H1 (cell line): ENCODE data around the gene ZMYND15. TPM values are rescaled to one million over a fixed set of nuclear protein-coding genes. Genes with fewer than 3 reads are reported as not detected.

Experiments used
- CTCF ChIA-PET: fragments of 300-600 bp; sonication (Branson Sonifier 250); formaldehyde crosslinking; loops from one replicate; lab custom pipeline; 2021; ENCODE audit not compliant: partially characterized antibody; lab: Charles Lee
- POLR2A ChIA-PET: fragments of 300-600 bp; sonication (Branson Sonifier 250); formaldehyde crosslinking; loops from one replicate; lab custom pipeline; 2021; ENCODE audit warnings: inconsistent platforms; ENCODE audit not compliant: partially characterized antibody; lab: Charles Lee
- DNase-seq, 2 experiments: peaks; one replicate each; pipeline versions ENCODE4 v3.0.0 to v3.0.0-alpha.2; 2010 to 2022; ENCODE audit warnings: low spot score in 2 of 2, low read depth in 1 of 2, mixed read lengths in 1 of 2
- FAIRE-seq: peaks from 2 replicates; lab custom pipeline; 2011; peaks lifted over from hg19 to GRCh38; lab: Jason Lieb, UNC
- H2AFZ ChIP-seq: 2 replicates; pipeline ENCODE4 v1.8.1; 2012; ENCODE audit warnings: low read length, inconsistent platforms
- H2AK5ac ChIP-seq: 2 replicates; pipeline ENCODE4 v1.6.1; 2013; ENCODE audit warnings: low read depth, low read length
- H2BK120ac ChIP-seq: replicated peaks from 2 replicates; pipeline ENCODE3; 2013; ENCODE audit warnings: low read depth, low read length, inconsistent platforms
- H2BK12ac ChIP-seq: 2 replicates; pipeline ENCODE4 v1.6.1; 2013; ENCODE audit warnings: low read depth, low read length
- H2BK15ac ChIP-seq: 2 replicates; pipeline ENCODE4 v1.6.1; 2013; ENCODE audit warnings: low read length
- H2BK20ac ChIP-seq: 2 replicates; pipeline ENCODE4 v1.6.1; 2013; ENCODE audit warnings: low read length
- H2BK5ac ChIP-seq: 2 replicates; pipeline ENCODE4 v1.6.1; 2013; ENCODE audit warnings: low read depth, low read length
- H3K14ac ChIP-seq: 2 replicates; pipeline ENCODE4 v1.6.1; 2013; ENCODE audit warnings: inconsistent platforms; ENCODE audit not compliant: insufficient read length
- H3K18ac ChIP-seq: 2 replicates; pipeline ENCODE4 v1.6.1; 2013; ENCODE audit warnings: low read length; ENCODE audit errors: extremely low read depth
- H3K23ac ChIP-seq: 2 replicates; pipeline ENCODE4 v1.6.1; 2013; ENCODE audit warnings: inconsistent platforms; ENCODE audit not compliant: insufficient read length
- H3K23me2 ChIP-seq: 2 replicates; pipeline ENCODE4 v1.6.1; 2013; ENCODE audit warnings: low read depth, low read length
- H3K27ac ChIP-seq: 2 replicates; pipeline ENCODE4 v1.6.1; 2011; ENCODE audit warnings: low read depth, low read length, inconsistent platforms
- H3K27me3 ChIP-seq, 4 experiments: replicated peaks in 1 of 4; 1 replicate in 1 of 4; 2 replicates in 3 of 4; pipeline versions ENCODE4 v1.6.1 to v1.8.1; 2011 to 2013; ENCODE audit warnings: low read length in 3 of 4, mild to moderate bottlenecking in 3 of 4, inconsistent platforms in 2 of 4, mixed read lengths in 2 of 4, moderate library complexity in 1 of 4; ENCODE audit not compliant: control insufficient read depth in 3 of 4, insufficient read depth in 3 of 4; ENCODE audit errors: extremely low read depth in 1 of 4
- H3K36me3 ChIP-seq, 4 experiments: 2 replicates each; pipeline versions ENCODE4 v1.6.1 to v1.8.1; 2011 to 2013; ENCODE audit warnings: mild to moderate bottlenecking in 4 of 4, low read length in 3 of 4, moderate library complexity in 2 of 4, control low read depth in 1 of 4, inconsistent platforms in 1 of 4; ENCODE audit not compliant: insufficient read depth in 4 of 4, control insufficient read depth in 2 of 4
- H3K4ac ChIP-seq: replicated peaks from 2 replicates; pipeline ENCODE3; 2013; ENCODE audit warnings: low read length, low read depth, mixed read lengths, inconsistent platforms; ENCODE audit not compliant: insufficient read length
- H3K4me1 ChIP-seq, 4 experiments: replicated peaks in 1 of 4; 1 replicate in 1 of 4; 2 replicates in 3 of 4; pipeline versions ENCODE4 v1.6.1 to v1.8.1; 2011 to 2013; ENCODE audit warnings: low read length in 3 of 4, inconsistent platforms in 2 of 4, mixed read lengths in 1 of 4; ENCODE audit not compliant: insufficient read depth in 4 of 4, control insufficient read depth in 3 of 4
- H3K4me2 ChIP-seq, 2 experiments: 2 replicates each; pipeline versions ENCODE4 v1.6.1 to v1.8.1; 2011 to 2013; ENCODE audit warnings: low read depth in 2 of 2, low read length in 2 of 2, control low read depth in 1 of 2, inconsistent platforms in 1 of 2, mild to moderate bottlenecking in 1 of 2; ENCODE audit not compliant: insufficient read depth in 1 of 2
- H3K4me3 ChIP-seq, 4 experiments: fragments of 200-600, 300-600 bp in 1 of 4; sonication (generic), shearing (Covaris generic), sonication (Bioruptor Twin) in 1 of 4; 2 replicates each; pipeline versions ENCODE4 v1.5.1 to v1.8.1; 2011 to 2016; ENCODE audit warnings: low read length in 4 of 4, low read depth in 3 of 4, control low read depth in 2 of 4, inconsistent platforms in 2 of 4, mild to moderate bottlenecking in 2 of 4, mixed read lengths in 1 of 4, moderate library complexity in 1 of 4; ENCODE audit not compliant: insufficient read depth in 2 of 4; ENCODE audit errors: extremely low read depth in 1 of 4
- H3K56ac ChIP-seq: replicated peaks from 2 replicates; pipeline ENCODE3; 2013; ENCODE audit warnings: low read depth, mild to moderate bottlenecking, mixed read lengths, low read length, inconsistent platforms; ENCODE audit not compliant: insufficient read length
- H3K79me1 ChIP-seq: 2 replicates; pipeline ENCODE4 v1.6.1; 2013; ENCODE audit warnings: low read depth, low read length, control low read depth
- H3K79me2 ChIP-seq, 2 experiments: 2 replicates each; pipeline versions ENCODE4 v1.6.1 to v1.8.1; 2012 to 2013; ENCODE audit warnings: low read length in 2 of 2, mild to moderate bottlenecking in 2 of 2, inconsistent platforms in 1 of 2; ENCODE audit not compliant: insufficient read depth in 2 of 2, control insufficient read depth in 1 of 2
- H3K9ac ChIP-seq, 4 experiments: replicated peaks in 1 of 4; 1 replicate in 1 of 4; 2 replicates in 3 of 4; pipeline versions ENCODE4 v1.6.1 to v1.8.1; 2011 to 2013; ENCODE audit warnings: low read depth in 3 of 4, low read length in 3 of 4, control low read depth in 2 of 4, mild to moderate bottlenecking in 2 of 4, moderate library complexity in 2 of 4, inconsistent platforms in 1 of 4; ENCODE audit errors: extremely low read depth in 1 of 4
- H3K9me3 ChIP-seq, 2 experiments: 2 replicates each; pipeline versions ENCODE4 v1.6.1 to v1.8.1; 2012 to 2013; ENCODE audit warnings: mild to moderate bottlenecking in 2 of 2, moderate library complexity in 2 of 2, control low read depth in 1 of 2, inconsistent platforms in 1 of 2, low read depth in 1 of 2, low read length in 1 of 2, mixed read lengths in 1 of 2; ENCODE audit not compliant: insufficient read depth in 2 of 2
- H4K20me1 ChIP-seq, 2 experiments: replicated peaks in 1 of 2; 2 replicates each; pipeline versions ENCODE3 to v1.8.1; 2011 to 2013; ENCODE audit warnings: inconsistent platforms in 2 of 2, low read length in 2 of 2, mild to moderate bottlenecking in 1 of 2; ENCODE audit not compliant: insufficient read depth in 2 of 2, control insufficient read depth in 1 of 2
- H4K5ac ChIP-seq: 2 replicates; pipeline ENCODE4 v1.6.1; 2013; ENCODE audit warnings: low read length, low read depth, mixed read lengths, inconsistent platforms; ENCODE audit not compliant: insufficient read length
- H4K8ac ChIP-seq: 2 replicates; pipeline ENCODE4 v1.8.0; 2013; ENCODE audit warnings: mild to moderate bottlenecking, moderate library complexity, low read length, inconsistent platforms; ENCODE audit not compliant: insufficient read depth; ENCODE audit errors: extremely low read depth
- H4K91ac ChIP-seq: replicated peaks from 2 replicates; pipeline ENCODE3; 2013; ENCODE audit warnings: low read length, mixed read lengths, inconsistent platforms; ENCODE audit not compliant: insufficient read length
- CBX5 ChIP-seq: fragments of 300-800, 300-1000 bp; sonication (generic); IDR thresholded peaks from 2 replicates; pipeline ENCODE4 v1.7.1; 2016; ENCODE audit warnings: antibody characterized with exemption, low read length, low read depth
- CREB1 ChIP-seq: IDR thresholded peaks from 2 replicates; pipeline ENCODE4 v1.6.1; 2012; ENCODE audit warnings: inconsistent platforms
- SP1 ChIP-seq: IDR thresholded peaks from 2 replicates; pipeline ENCODE4 v1.6.1; 2011; ENCODE audit warnings: low read depth, low read length
- YY1 ChIP-seq: IDR thresholded peaks from 2 replicates; pipeline ENCODE4 v1.6.1; 2011; ENCODE audit warnings: low read depth, mild to moderate bottlenecking, low read length
- WGBS, 2 experiments: shearing (Covaris generic) in 1 of 2; methylation state at CpG; one replicate each; pipeline versions ENCODE4 v1.1.6 to v1.1.7; 2013 to 2015; ENCODE audit warnings: low lambda C conversion rate in 2 of 2, mixed read lengths in 2 of 2, inconsistent platforms in 1 of 2, low coverage in 1 of 2, missing lambda C conversion rate in 1 of 2; ENCODE audit not compliant: insufficient replicate concordance in 2 of 2, insufficient coverage in 1 of 2, insufficient read length in 1 of 2; ENCODE audit errors: extremely low coverage in 1 of 2, missing lambda C conversion rate in 1 of 2; 5-methylcytosine and 5-hydroxymethylcytosine counted together
- polyA plus RNA-seq, 7 experiments: library from polyadenylated mRNA; depleted of rRNA in 3 of 7; stranded (reverse) in 5 of 7; unstranded in 2 of 7; fragments of >200 nt in 5 of 7; fragments of 200-250 nt in 2 of 7; gene quantifications; 1 replicate in 5 of 7; 2 replicates in 1 of 7; 4 replicates in 1 of 7; pipeline versions ENCODE4 v1.2.1 to v1.2.3, GENCODE V29; 2011 to 2013; ENCODE audit warnings: missing spikeins in 2 of 7, mixed read lengths in 2 of 7
- total RNA-seq: library from RNA; stranded (reverse); fragmentation: NEBNext Ultra II Directional; extraction: Animal tissue kit (Norgen Biotek cat#: 25700); gene quantifications from 2 replicates; pipeline ENCODE4 v1.2.1, GENCODE V29; 2021

The ZMYND15 gene
- total and polyA plus RNA-seq, 2 of the 8 experiments (the other 6 are each of a cell fraction or from before 2014, with no cell fraction given), result 0.53 to 0.58 TPM

DNA sequence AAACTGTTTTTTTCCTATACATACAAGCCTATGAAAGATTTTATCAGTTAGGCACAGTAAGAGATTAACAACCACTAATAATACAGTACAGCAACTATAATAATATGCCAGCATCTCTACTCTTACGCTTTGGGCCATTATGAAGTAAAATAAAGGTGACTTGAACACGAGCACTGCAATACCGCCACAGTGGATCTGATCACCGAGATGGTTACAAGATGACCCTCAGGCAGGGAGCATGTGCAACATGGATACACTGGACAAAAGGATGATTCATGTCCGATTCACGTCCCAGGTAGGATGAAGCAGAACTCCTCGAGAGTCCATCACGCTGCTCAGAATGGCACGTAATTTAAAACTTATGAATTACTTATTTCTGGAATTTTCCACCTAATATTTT, 46.2 kb upstream of the ZMYND15 start:
- 82% methylated on average over 9 of the region's 9 CpGs; no CpG with 5 or more reads in 1 of the 2 experiments for WGBS, 2 experiments
- Histone ChIP-seq H3K4me2 (no peak overlapping the region), H2BK15ac (no peak overlapping the region), H3K18ac (no peak overlapping the region), H3K23ac (no peak overlapping the region), H3K4me1 (no peaks in the 10 kb centered on the region), H4K8ac (no peak overlapping the region), H2BK12ac (no peak overlapping the region), H3K79me1 (peaks cover 2% of the 10 kb centered on the region; the same call in 1 of the 2 replicates), H3K4ac (no peak overlapping the region), H3K27me3 (no peaks in the 10 kb centered on the region), H3K36me3 (peaks cover 10 to 19% (median 17%) of the 10 kb centered on the region in 4 experiments), H2BK120ac (no peak overlapping the region), H4K91ac (no peak overlapping the region), H2BK20ac (no peak overlapping the region), H3K27ac (no peak overlapping the region), H4K5ac (no peak overlapping the region), H3K9ac (no peak overlapping the region; a peak in 1 of 7 replicates), H3K56ac (no peak overlapping the region), H2BK5ac (no peak overlapping the region), H4K20me1 (peaks cover 13 to 15% of the 10 kb centered on the region in 2 experiments), H2AFZ (no peak overlapping the region), H2AK5ac (no peak overlapping the region), H3K4me3 (no peak overlapping the region), H3K14ac (no peak overlapping the region), H3K23me2 (no peaks in the 10 kb centered on the region), H3K79me2 (peaks cover 43 to 92% of the 10 kb centered on the region in 2 experiments), H3K9me3 (no peaks in the 10 kb centered on the region)
- FAIRE-seq (no peak), DNase-seq (no peak)
- TF ChIP-seq YY1 (no peak), SP1 (no peak), CBX5 (no peak), CREB1 (no peak)
- ChIA-PET CTCF (no interaction called here), POLR2A (interaction anchor here (1.1 kb wide), 1 partner anchor 9 kb away, joined by 3 read pairs; no protein-coding TSS in a partner anchor)
